SH-SY5Y (cell line): ENCODE measurements around the gene ABI2.

Experiments used
- GATA2 ChIP-seq: IDR thresholded peaks from 2 replicates; pipeline ENCODE4 v1.6.1; 2011; ENCODE audit warnings: mild to moderate bottlenecking, low read depth, low read length
- GATA3 ChIP-seq: IDR thresholded peaks from 2 replicates; pipeline ENCODE4 v1.6.1; 2011; ENCODE audit warnings: low read depth, mild to moderate bottlenecking, low read length, moderate library complexity

The ABI2 gene

GRCh38 chr2:203344667-203345066 is 16.5 kb downstream of the ABI2 start:
- TF ChIP-seq GATA3 (no peak), GATA2 (no peak)

- no peak for TF ChIP-seq GATA2
- TF ChIP-seq GATA3 = no peak
Measured at GRCh38 chr2:203346612-203347011, 18.4 kb downstream of the ABI2 start.

- TF ChIP-seq GATA2 (no peak), GATA3 (no peak)
Measured at GRCh38 chr2:203347375-203347774, 19.2 kb downstream of the ABI2 start.

GRCh38 chr2:203352604-203353255 is 24.5 kb downstream of the ABI2 start:
- TF ChIP-seq GATA2 = no peak
- TF ChIP-seq GATA3 = no peak

DNA sequence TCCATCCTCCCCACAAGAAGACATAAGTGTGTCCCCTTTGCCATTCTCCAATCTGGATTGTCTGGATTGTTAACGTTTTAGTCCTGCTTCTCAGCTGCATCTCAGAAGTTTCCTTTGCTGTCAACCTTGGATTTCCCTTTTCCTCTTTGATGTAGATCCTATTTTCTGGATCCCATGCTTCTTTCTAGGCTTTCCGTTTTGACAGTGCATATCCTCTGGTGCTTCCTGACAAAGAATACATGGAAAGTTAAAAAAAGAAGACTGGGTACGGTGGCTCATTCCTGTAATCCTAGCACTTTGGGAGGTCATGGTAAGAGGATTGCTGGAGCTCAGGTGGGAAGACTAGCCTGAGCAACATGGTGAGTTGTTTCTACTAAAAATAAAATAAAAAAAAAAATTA is 26.8 kb downstream of the ABI2 start:
- no peak for TF ChIP-seq GATA3
- TF ChIP-seq GATA2 = no peak

DNA sequence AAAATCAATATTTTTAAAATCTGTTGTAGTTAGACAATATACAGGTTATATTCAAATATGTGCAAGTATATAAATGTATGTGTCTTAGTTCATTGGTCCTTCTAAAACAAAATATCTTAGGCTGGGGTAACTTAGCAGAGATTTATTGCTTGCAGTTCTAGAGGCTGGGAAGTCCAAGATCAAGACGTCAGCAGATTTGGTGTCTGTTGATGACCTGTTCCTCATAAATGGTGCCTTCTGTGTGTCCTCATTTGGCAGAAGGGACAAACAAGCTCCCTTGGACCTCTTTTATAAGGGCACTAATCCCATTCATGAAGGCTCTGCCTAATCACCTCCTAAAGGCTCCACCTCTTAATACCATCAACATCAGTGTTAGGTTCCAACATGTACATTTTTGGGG is 31.3 kb downstream of the ABI2 start:
- TF ChIP-seq GATA3 = no peak
- TF ChIP-seq GATA2 = no peak

DNA sequence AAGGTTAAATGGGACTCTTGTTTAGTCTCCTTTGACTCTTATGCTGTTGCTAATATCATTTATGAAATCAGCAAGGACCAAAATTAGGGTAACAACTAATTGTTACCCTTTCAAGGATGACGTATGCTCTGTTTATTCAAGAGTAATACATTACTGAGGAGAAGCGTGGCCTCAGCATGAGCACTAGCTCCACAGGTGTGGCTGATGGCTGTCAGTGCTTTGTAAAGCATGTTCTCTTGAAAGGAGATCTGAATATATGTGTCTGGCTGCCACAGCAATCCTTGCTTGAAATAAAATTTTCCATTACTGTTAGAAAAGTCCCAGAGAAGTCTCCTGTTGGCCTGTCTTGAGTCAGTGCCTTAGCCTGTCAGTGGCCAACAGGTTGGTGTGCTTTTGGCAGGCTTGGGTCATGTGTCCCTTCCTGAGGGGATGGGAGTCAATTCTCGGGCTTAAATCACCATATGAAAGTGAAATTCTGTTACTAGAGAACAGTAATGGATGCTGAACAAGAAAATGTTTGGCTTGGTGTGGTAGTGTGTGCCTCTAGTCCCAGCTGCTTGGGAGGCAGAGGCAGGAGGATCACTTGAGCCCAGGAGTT is 32.7 kb downstream of the ABI2 start:
- no peak for TF ChIP-seq GATA3
- TF ChIP-seq GATA2 = no peak

DNA sequence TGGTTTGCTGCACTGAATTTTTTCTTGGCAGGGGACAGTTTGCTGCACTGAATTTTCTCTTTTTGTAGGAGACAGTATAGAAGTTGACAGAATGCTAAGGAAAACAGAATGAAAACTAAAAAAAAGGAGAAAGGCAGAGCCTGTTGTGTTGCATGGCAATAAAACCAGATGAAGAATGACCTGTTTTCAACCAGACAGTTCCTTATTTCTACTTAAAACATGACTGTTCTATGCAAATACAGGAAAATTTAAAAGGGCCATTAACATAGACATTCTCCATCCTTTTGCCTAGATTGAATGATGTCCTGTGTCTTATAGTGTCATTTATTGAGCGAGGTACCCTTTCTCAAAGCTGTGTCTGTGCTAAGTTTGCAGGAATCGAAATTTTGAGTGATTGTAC is 33.3 kb downstream of the ABI2 start:
- TF ChIP-seq GATA2 = no peak
- no peak for TF ChIP-seq GATA3

- no peak for TF ChIP-seq GATA2
- no peak for TF ChIP-seq GATA3
Measured at GRCh38 chr2:203361922-203362321, 33.7 kb downstream of the ABI2 start.

DNA sequence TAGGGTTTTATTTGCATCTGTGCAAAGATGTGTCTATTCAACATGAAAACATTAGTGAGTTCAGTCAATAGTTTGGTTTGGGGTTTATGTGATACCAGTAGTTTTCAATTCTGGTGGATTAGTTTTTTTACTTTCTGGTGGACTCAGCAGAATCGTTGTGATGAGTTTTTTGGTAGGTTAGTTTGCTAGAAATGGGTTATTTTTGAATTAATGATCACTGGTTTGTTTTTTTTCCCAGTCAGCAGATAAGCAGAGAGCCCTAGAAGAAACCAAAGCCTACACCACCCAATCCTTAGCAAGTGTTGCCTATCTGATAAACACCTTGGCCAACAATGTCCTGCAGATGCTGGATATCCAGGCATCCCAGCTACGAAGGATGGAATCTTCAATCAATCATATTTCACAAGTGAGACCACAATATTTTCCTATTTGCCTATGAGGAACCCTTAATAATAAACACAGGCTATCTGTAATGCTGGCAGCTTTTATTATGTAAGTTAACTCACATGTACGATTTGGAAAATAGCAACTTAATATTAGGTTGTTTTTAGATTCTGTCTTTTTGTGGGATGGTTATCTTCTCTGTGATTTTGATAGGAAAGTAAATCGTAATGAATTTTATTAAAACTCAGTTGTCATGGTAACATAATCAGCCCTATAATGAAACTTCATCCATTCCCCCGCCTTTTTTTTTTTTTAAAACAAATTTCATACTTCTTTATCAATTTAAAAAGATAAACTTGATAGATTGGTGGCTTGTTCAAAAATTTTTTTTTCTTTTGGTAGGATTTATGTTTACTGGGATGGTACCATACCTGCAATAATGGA is 38.7 kb downstream of the ABI2 start:
- TF ChIP-seq GATA3 (no peak), GATA2 (no peak)

GRCh38 chr2:203376173-203376572 is 48.0 kb downstream of the ABI2 start:
- no peak for TF ChIP-seq GATA2
- no peak for TF ChIP-seq GATA3

DNA sequence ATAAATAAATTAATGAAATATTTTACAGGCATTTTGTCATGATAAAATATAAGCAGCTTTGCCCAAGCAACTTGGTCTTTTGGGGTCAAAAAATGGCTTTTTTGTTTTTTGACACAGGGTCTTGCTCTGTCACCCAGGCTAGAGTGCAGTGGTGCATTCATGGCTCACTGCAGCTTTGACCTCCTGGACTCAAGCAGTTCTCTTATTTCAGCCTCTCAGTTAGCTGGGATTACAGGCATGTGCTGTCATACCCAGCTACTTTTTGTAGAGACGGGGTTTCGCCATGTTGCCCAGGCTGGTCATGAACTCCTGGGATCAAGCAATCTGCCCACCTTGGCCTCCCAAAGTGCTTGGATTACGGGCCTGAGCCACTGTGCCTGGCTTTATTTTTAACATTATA is 51.0 kb downstream of the ABI2 start:
- no peak for TF ChIP-seq GATA2
- no peak for TF ChIP-seq GATA3

DNA sequence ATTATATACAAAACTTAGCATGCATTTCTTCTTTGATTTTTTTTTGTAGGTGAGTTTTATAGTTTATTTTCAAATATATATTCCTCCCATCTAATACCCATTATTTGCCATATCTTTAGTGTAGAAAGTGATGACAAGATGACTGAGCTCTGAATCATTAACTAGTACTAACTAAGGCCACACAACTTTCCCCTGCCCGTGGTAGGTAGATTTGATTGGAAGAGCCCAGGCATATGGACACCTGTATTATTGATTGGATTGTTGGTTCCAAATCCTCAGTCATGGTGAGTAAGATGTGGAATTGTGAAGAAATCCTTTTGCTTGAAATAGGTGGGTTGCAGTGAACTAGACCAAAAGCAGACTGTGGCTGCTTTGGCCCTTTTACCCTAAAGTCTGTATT is 54.8 kb downstream of the ABI2 start:
- TF ChIP-seq GATA2 (no peak), GATA3 (no peak)

- TF ChIP-seq GATA3 (no peak), GATA2 (no peak)
Measured at GRCh38 chr2:203394519-203395227, 66.5 kb downstream of the ABI2 start.

DNA sequence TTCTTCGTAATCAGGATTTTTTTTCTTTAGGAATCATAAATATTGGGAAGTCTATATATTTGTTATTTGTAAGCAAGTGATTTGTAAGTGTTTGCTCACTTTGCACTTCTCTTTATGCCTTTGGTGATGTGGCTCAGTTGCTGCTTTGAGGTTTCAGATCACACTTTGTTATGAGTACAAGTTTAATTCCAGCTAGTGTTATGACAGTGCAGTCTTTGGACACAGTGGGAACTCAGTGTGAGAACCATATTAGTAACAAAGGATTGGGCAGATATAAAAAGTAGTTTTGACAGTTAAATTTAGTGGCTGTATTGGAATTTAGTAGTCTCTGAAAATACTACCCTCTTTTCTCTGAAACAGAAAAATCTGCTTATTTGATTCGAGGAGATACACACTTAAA is 67.7 kb downstream of the ABI2 start:
- no peak for TF ChIP-seq GATA2
- TF ChIP-seq GATA3 = no peak
